Smooth muscle cell of bladder (primary cell): ENCODE measurements around the gene USH2A. TPM values are rescaled to one million over a fixed set of nuclear protein-coding genes. Genes with fewer than 3 reads are reported as not detected.

Experiments used
- total RNA-seq: library from RNA; depleted of rRNA; stranded (reverse); fragments of >200 nt; gene quantifications from 2 replicates; pipeline ENCODE4 v1.2.3, GENCODE V29; 2014

USH2A gene, protein sequence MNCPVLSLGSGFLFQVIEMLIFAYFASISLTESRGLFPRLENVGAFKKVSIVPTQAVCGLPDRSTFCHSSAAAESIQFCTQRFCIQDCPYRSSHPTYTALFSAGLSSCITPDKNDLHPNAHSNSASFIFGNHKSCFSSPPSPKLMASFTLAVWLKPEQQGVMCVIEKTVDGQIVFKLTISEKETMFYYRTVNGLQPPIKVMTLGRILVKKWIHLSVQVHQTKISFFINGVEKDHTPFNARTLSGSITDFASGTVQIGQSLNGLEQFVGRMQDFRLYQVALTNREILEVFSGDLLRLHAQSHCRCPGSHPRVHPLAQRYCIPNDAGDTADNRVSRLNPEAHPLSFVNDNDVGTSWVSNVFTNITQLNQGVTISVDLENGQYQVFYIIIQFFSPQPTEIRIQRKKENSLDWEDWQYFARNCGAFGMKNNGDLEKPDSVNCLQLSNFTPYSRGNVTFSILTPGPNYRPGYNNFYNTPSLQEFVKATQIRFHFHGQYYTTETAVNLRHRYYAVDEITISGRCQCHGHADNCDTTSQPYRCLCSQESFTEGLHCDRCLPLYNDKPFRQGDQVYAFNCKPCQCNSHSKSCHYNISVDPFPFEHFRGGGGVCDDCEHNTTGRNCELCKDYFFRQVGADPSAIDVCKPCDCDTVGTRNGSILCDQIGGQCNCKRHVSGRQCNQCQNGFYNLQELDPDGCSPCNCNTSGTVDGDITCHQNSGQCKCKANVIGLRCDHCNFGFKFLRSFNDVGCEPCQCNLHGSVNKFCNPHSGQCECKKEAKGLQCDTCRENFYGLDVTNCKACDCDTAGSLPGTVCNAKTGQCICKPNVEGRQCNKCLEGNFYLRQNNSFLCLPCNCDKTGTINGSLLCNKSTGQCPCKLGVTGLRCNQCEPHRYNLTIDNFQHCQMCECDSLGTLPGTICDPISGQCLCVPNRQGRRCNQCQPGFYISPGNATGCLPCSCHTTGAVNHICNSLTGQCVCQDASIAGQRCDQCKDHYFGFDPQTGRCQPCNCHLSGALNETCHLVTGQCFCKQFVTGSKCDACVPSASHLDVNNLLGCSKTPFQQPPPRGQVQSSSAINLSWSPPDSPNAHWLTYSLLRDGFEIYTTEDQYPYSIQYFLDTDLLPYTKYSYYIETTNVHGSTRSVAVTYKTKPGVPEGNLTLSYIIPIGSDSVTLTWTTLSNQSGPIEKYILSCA (N-terminal part only)
- under 0.01 TPM in 2 replicates for total RNA-seq

DNA sequence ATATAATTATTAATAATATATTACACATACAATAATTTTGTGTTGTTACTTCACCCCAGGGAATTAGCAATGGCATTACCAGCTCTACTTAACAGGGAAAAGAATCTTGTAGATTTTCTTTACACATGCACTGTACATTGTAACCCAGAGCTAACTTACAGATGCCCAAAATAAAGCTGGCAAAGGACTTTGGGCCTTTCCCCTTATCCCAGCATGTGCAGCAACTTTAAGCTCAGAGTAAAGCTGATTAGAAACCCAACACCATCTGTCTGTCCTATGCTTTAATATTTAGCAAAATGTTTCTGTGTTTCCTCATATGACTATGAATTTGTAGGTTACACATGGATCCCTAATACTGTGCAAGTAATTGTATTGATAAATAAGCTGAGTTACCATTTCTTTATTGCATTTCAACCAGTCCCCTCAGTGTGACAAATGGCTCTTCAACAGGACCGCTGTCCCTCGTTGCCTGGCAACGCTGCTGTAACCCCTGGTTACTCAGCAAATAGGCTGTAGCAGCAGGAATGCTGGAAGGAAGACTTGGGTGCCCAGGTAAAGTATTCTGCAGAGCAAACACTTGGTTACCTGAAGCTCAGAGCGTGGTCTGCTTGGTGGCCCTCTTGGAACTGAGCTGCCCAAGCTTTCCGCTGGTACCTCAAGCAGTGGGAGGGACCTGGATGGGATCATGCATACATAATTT lies at the start of gene USH2A:
Gene USH2A, minus strand, starts transcription at position 628 of the 700 bp plus-strand sequence. CDS start 1,112 bp downstream, outside the sequence.

